GM12875 (cell line): ENCODE measurements around the gene SLC38A8.

Experiments used
- H3K4me3 ChIP-seq: one replicate; pipeline ENCODE4 v1.5.1; 2011; ENCODE audit warnings: low read depth, low read length, control low read depth
- CTCF ChIP-seq: IDR thresholded peaks from 2 replicates; pipeline ENCODE4 v1.5.1; 2011; ENCODE audit warnings: low read depth, mild to moderate bottlenecking, control low read depth, inconsistent platforms, low read length, moderate library complexity, borderline replicate concordance; ENCODE audit not compliant: insufficient read depth

SLC38A8 gene

GRCh38 chr16:84014570-84015327 is 27.8 kb downstream of the SLC38A8 start:
- H3K4me3 ChIP-seq = no peak overlapping the region
- no peak for TF ChIP-seq CTCF

GRCh38 chr16:84013787-84014569 is 28.6 kb downstream of the SLC38A8 start:
- no peak overlapping the region for H3K4me3 ChIP-seq
- no peak for TF ChIP-seq CTCF

- no peak overlapping the region for H3K4me3 ChIP-seq
- TF ChIP-seq CTCF = no peak
Observed at GRCh38 chr16:84009282-84009681, 33.3 kb downstream of the SLC38A8 start.

GRCh38 chr16:84007965-84008364 is 34.6 kb downstream of the SLC38A8 start:
- TF ChIP-seq CTCF = no peak
- H3K4me3 ChIP-seq = no peak overlapping the region

- no peak overlapping the region for H3K4me3 ChIP-seq
- TF ChIP-seq CTCF = no peak
Observed at GRCh38 chr16:84007520-84007919, 35.1 kb downstream of the SLC38A8 start.

- TF ChIP-seq CTCF = no peak
- H3K4me3 ChIP-seq = no peak overlapping the region
Observed at GRCh38 chr16:84005391-84005790, 37.2 kb downstream of the SLC38A8 start.

GRCh38 chr16:84004442-84004841 is 38.2 kb downstream of the SLC38A8 start:
- no peak overlapping the region for H3K4me3 ChIP-seq
- TF ChIP-seq CTCF = no peak
